Neutrophil (primary cell): ENCODE data around the gene STK11IP.

Source experiments
- H3K27ac ChIP-seq: fragments of 200-600 bp; sonication (generic); 2 replicates; pipeline ENCODE4 v1.5.1; 2016; ENCODE audit warnings: mild to moderate bottlenecking, moderate library complexity
- H3K27me3 ChIP-seq: fragments of 200-600 bp; sonication (generic); 2 replicates; pipeline ENCODE4 v1.6.0; 2016; ENCODE audit warnings: mild to moderate bottlenecking
- H3K36me3 ChIP-seq: fragments of 200-600 bp; sonication (generic); 2 replicates; pipeline ENCODE4 v1.5.1; 2017
- H3K4me1 ChIP-seq, 2 experiments: fragments of 200-600 bp in 1 of 2; sonication (generic) in 1 of 2; 1 replicate in 1 of 2; 2 replicates in 1 of 2; pipeline versions ENCODE4 v1.5.1 to v1.6.1; 2013 to 2016; ENCODE audit warnings: low read depth in 1 of 2, low read length in 1 of 2, mild to moderate bottlenecking in 1 of 2, moderate library complexity in 1 of 2; ENCODE audit not compliant: control insufficient read depth in 1 of 2, insufficient read depth in 1 of 2
- H3K4me3 ChIP-seq, 2 experiments: fragments of 200-600 bp in 1 of 2; sonication (generic) in 1 of 2; 1 replicate in 1 of 2; 2 replicates in 1 of 2; pipeline ENCODE4 v1.5.1; 2013 to 2016; ENCODE audit warnings: low read depth in 1 of 2, low read length in 1 of 2, mild to moderate bottlenecking in 1 of 2, moderate library complexity in 1 of 2
- H3K9me3 ChIP-seq: fragments of 200-600 bp; sonication (generic); 2 replicates; pipeline ENCODE4 v1.5.1; 2016
- CTCF ChIP-seq: fragments of 200-600 bp; sonication (generic); IDR thresholded peaks from 2 replicates; pipeline ENCODE4 v1.5.1; 2016; ENCODE audit warnings: antibody characterized with exemption

The STK11IP gene

GRCh38 chr2:219616550-219616949 lies 18.9 kb downstream of the STK11IP start:
- Histone ChIP-seq H3K4me3 (no peak overlapping the region), H3K36me3 (peaks cover 50% of the 10 kb centered on the region), H3K4me1 (peaks cover 0 to 3% of the 10 kb centered on the region in 2 experiments), H3K9me3 (no peaks in the 10 kb centered on the region), H3K27me3 (peaks cover 6% of the 10 kb centered on the region), H3K27ac (no peak overlapping the region)
- TF ChIP-seq CTCF, result no peak

GRCh38 chr2:219618733-219619122 lies 21.1 kb downstream of the STK11IP start:
- peaks cover 32% of the 10 kb centered on the region for H3K36me3 ChIP-seq
- TF ChIP-seq CTCF, result no peak
- no peaks in the 10 kb centered on the region for H3K4me1 ChIP-seq
- H3K27ac ChIP-seq, result no peak overlapping the region
- H3K27me3 ChIP-seq, result peaks cover 25% of the 10 kb centered on the region
- H3K4me3 ChIP-seq, result no peak overlapping the region
- no peaks in the 10 kb centered on the region for H3K9me3 ChIP-seq

GRCh38 chr2:219619235-219619634 lies 21.6 kb downstream of the STK11IP start:
- Histone ChIP-seq H3K36me3 (peaks cover 27% of the 10 kb centered on the region), H3K4me3 (no peak overlapping the region), H3K4me1 (no peaks in the 10 kb centered on the region), H3K9me3 (no peaks in the 10 kb centered on the region), H3K27me3 (peaks cover 30% of the 10 kb centered on the region), H3K27ac (no peak overlapping the region)
- no peak for TF ChIP-seq CTCF

- no peaks in the 10 kb centered on the region for H3K9me3 ChIP-seq
- peaks cover 44% of the 10 kb centered on the region for H3K27me3 ChIP-seq
- H3K4me3 ChIP-seq, result no peak overlapping the region
- no peaks in the 10 kb centered on the region for H3K4me1 ChIP-seq
- H3K27ac ChIP-seq, result no peak overlapping the region
- TF ChIP-seq CTCF, result no peak
- H3K36me3 ChIP-seq, result peaks cover 13% of the 10 kb centered on the region
Observed at GRCh38 chr2:219620546-219620945, 22.9 kb downstream of the STK11IP start.

- TF ChIP-seq CTCF, result no peak
Observed at GRCh38 chr2:219621935-219622334, 24.3 kb downstream of the STK11IP start.

GRCh38 chr2:219622472-219622871 lies 24.8 kb downstream of the STK11IP start:
- Histone ChIP-seq H3K4me1 (no peaks in the 10 kb centered on the region), H3K27me3 (peaks cover 63% of the 10 kb centered on the region), H3K4me3 (no peak overlapping the region), H3K9me3 (no peaks in the 10 kb centered on the region), H3K36me3 (no peaks in the 10 kb centered on the region), H3K27ac (no peak overlapping the region)
- no peak for TF ChIP-seq CTCF

More at GRCh38 chr2:219621935-219622334, 24.3 kb downstream of the STK11IP start:
- H3K27me3 ChIP-seq, result peaks cover 57% of the 10 kb centered on the region
- H3K9me3 ChIP-seq, result no peaks in the 10 kb centered on the region
- no peaks in the 10 kb centered on the region for H3K4me1 ChIP-seq
- no peak overlapping the region for H3K4me3 ChIP-seq
- no peaks in the 10 kb centered on the region for H3K36me3 ChIP-seq
- no peak overlapping the region for H3K27ac ChIP-seq
